MCF 10A (cell line): ENCODE data around the gene CYGB. TPM values are rescaled to one million over a fixed set of nuclear protein-coding genes. Genes with fewer than 3 reads are reported as not detected.

Experiments used
- BruUV-seq: library from RNA; stranded (reverse); fragments of 400-500 nt; replicated peaks from 2 replicates; lab custom pipeline; 2021; lab: Mats Ljungman, UMichigan
- CTCF ChIA-PET: fragments of 300-600 bp; sonication (Branson Sonifier 250); formaldehyde crosslinking; extraction: SDS; loops from one replicate; lab custom pipeline; 2021; ENCODE audit warnings: antibody characterized with exemption, inconsistent platforms; lab: Yijun Ruan, JAX
- POLR2A ChIA-PET: fragments of 300-600, 350-650 bp; sonication (Branson Sonifier 250); formaldehyde crosslinking; extraction: SDS; loops from one replicate; lab custom pipeline; 2020; ENCODE audit warnings: antibody characterized with exemption, inconsistent platforms; lab: Yijun Ruan, JAX
- DNase-seq: peaks from one replicate; pipeline ENCODE4 v3.0.0-alpha.2; 2018; ENCODE audit not compliant: unreplicated experiment
- H3K27ac Mint-ChIP-seq: one replicate; pipeline ENCODE4 v1.8.0; 2022; ENCODE audit warnings: mild to moderate bottlenecking, low read depth, mixed read lengths; ENCODE audit not compliant: unreplicated experiment
- H3K27me3 Mint-ChIP-seq: one replicate; pipeline ENCODE4 v1.8.0; 2022; ENCODE audit warnings: mixed read lengths; ENCODE audit not compliant: insufficient read depth, unreplicated experiment
- H3K36me3 Mint-ChIP-seq: one replicate; pipeline ENCODE4 v1.8.0; 2022; ENCODE audit warnings: mild to moderate bottlenecking, moderate library complexity, mixed read lengths; ENCODE audit not compliant: insufficient read depth, unreplicated experiment
- H3K4me1 Mint-ChIP-seq: one replicate; pipeline ENCODE4 v1.8.0; 2022; ENCODE audit warnings: mixed read lengths; ENCODE audit not compliant: insufficient read depth, unreplicated experiment
- H3K4me3 Mint-ChIP-seq: one replicate; pipeline ENCODE4 v1.8.0; 2022; ENCODE audit warnings: mild to moderate bottlenecking, moderate library complexity, mixed read lengths; ENCODE audit not compliant: unreplicated experiment
- H3K9me3 Mint-ChIP-seq: one replicate; pipeline ENCODE4 v1.8.0; 2022; ENCODE audit warnings: mixed read lengths; ENCODE audit not compliant: unreplicated experiment
- CTCF ChIP-seq: fragments of 200-600 bp; IDR thresholded peaks from one replicate; pipeline ENCODE4 v1.8.0; 2022; ENCODE audit warnings: antibody characterized with exemption, mild to moderate bottlenecking; ENCODE audit not compliant: unreplicated experiment
- intact Hi-C: fragments of 100-400 bp; cut with micrococcal nuclease; formaldehyde crosslinking; loops from 2 replicates; pipeline ENCODE4 v1.14.1; 2022
- total RNA-seq: library from RNA; stranded (reverse); gene quantifications from 2 replicates; pipeline ENCODE4 v1.2.3, GENCODE V29; 2022

CYGB gene
- total RNA-seq, 1 experiment from 2014 or later: not detected

DNA sequence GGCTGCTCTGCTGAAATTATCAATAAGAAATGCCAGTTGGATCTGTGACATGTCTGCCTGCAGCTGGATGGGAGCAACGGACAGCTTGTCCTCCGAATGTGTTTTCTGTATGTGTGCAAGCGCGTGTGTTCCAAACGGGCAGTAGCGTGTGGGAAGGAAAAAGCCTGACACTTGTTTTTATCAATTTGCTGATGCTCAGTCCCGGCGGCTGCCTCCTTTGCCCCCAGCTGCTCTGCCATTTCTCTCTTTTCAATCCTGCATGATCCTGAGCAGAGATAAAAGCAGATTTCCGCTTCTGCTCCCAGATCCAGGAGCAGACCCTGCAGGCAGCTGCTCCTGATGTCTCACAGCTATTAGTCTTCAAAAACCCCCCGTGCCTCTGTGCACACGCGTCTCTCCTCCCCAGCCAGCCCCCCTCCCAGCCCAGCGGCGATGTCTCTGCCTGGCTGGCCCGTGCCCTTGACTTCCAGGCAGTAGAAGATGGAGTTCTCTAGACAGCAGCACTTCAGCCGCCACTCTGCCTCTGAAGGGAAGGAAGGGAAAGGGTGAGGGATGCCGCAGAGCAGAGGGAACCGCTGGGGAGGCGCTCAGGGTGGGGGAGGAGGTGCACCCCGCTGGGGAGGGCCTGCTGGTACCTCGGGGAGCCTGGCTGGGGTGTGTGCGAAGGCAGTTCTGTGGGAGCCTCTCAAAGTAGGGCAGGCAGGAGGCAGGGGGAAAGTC is 6.5 kb upstream of the CYGB start:
- Mint-ChIP-seq H3K4me3 (no peak overlapping the region), H3K4me1 (no peaks in the 10 kb centered on the region), H3K9me3 (no peaks in the 10 kb centered on the region), H3K27me3 (peaks cover 12% of the 10 kb centered on the region), H3K36me3 (no peaks in the 10 kb centered on the region), H3K27ac (no peak overlapping the region)
- ChIA-PET POLR2A (interaction anchor here (0.8 to 5.0 kb wide), 5 partner anchors 8 to 33 kb away, joined by 3 to 68 read pairs (median 3); no protein-coding TSS in a partner anchor), CTCF (interaction anchor here (1.0 to 3.9 kb wide), 3 partner anchors 14 to 146 kb away, joined by 3 to 26 read pairs (median 4); no protein-coding TSS in a partner anchor)
- DNase-seq: no peak
- no peak for TF ChIP-seq CTCF
- intact Hi-C loops: no loop called here
- no TSS peak for BruUV-seq

DNA sequence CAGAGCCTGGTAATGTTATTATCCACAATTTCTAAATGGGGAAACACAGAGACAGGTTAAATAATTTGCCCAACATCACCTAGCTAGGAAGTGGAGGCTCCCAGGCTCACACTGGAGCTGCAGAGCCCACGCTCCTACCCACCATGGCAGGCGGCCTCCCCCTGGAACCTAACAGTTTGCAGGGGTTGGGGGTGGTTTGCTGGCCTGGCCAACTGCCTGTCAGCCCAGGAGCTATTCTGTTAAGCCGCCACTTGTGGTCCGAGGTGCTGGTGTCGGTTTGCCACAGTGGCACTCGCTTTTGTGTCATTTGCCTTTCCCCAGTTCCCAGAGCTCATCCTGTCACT is 5.9 kb upstream of the CYGB start:
- Mint-ChIP-seq H3K36me3 (no peaks in the 10 kb centered on the region), H3K4me1 (no peaks in the 10 kb centered on the region), H3K4me3 (no peak overlapping the region), H3K9me3 (no peaks in the 10 kb centered on the region), H3K27ac (no peak overlapping the region), H3K27me3 (peaks cover 12% of the 10 kb centered on the region)
- no peak for DNase-seq
- intact Hi-C loops: no loop called here
- TF ChIP-seq CTCF: no peak
- BruUV-seq: no TSS peak
- ChIA-PET POLR2A (interaction anchor here (0.8 to 5.0 kb wide), 5 partner anchors 8 to 33 kb away, joined by 3 to 68 read pairs (median 3); no protein-coding TSS in a partner anchor), CTCF (interaction anchor here (1.0 to 3.9 kb wide), 2 partner anchors 14 to 20 kb away, joined by 4 to 26 read pairs; no protein-coding TSS in a partner anchor)

- no TSS peak for BruUV-seq
Measured at GRCh38 chr17:76542984-76543383, 5.5 kb upstream of the CYGB start.

More at GRCh38 chr17:76542984-76543383, 5.5 kb upstream of the CYGB start:
- ChIA-PET CTCF (interaction anchor here (1.0 kb wide), 1 partner anchor 20 kb away, joined by 4 read pairs; no protein-coding TSS in a partner anchor), POLR2A (interaction anchor here (0.6 to 5.0 kb wide), 5 partner anchors 9 to 128 kb away, joined by 3 to 68 read pairs (median 3); no protein-coding TSS in a partner anchor)
- no peak overlapping the region for H3K27ac Mint-ChIP-seq
- no peaks in the 10 kb centered on the region for H3K9me3 Mint-ChIP-seq
- H3K36me3 Mint-ChIP-seq: no peaks in the 10 kb centered on the region
- no peak for TF ChIP-seq CTCF
- no peaks in the 10 kb centered on the region for H3K4me1 Mint-ChIP-seq
- DNase-seq: no peak
- intact Hi-C loops: no loop called here
- H3K27me3 Mint-ChIP-seq: peaks cover 12% of the 10 kb centered on the region
- H3K4me3 Mint-ChIP-seq: no peak overlapping the region
